AG08396 (cell line): Measurements from ENCODE around the gene WFDC2.

Experiments used
- DNase-seq: peaks from one replicate; pipeline ENCODE4 v3.0.0; 2012; ENCODE audit warnings: low spot score, mixed read lengths

The WFDC2 gene

GRCh38 chr20:45497971-45498494, 28.5 kb downstream of the WFDC2 start:
- DNase-seq = no peak

GRCh38 chr20:45500022-45500421, 30.5 kb downstream of the WFDC2 start:
- DNase-seq = no peak

GRCh38 chr20:45501600-45501999, 32.0 kb downstream of the WFDC2 start:
- no peak for DNase-seq

GRCh38 chr20:45502561-45502960, 33.0 kb downstream of the WFDC2 start:
- no peak for DNase-seq

- no peak for DNase-seq
Observed at GRCh38 chr20:45503403-45503802, 33.9 kb downstream of the WFDC2 start.

- DNase-seq = no peak
Observed at GRCh38 chr20:45506398-45506797, 36.8 kb downstream of the WFDC2 start.

GRCh38 chr20:45507011-45507820, 37.7 kb downstream of the WFDC2 start:
- DNase-seq = no peak

GRCh38 chr20:45508068-45508886, 38.7 kb downstream of the WFDC2 start:
- no peak for DNase-seq

GRCh38 chr20:45509091-45509490, 39.5 kb downstream of the WFDC2 start:
- DNase-seq = no peak

- no peak for DNase-seq
Observed at GRCh38 chr20:45510242-45510862, 40.8 kb downstream of the WFDC2 start.

- no peak for DNase-seq
Observed at GRCh38 chr20:45515147-45515913, 45.8 kb downstream of the WFDC2 start, which contains the start of gene SPINT3. Gene SPINT3 (minus strand): TSS chr20:45515622. CDS start chr20:45515608, 14 bp downstream.

- no peak for DNase-seq
Observed at GRCh38 chr20:45518282-45518681, 48.7 kb downstream of the WFDC2 start.

- no peak for DNase-seq
Observed at GRCh38 chr20:45523821-45524220, 54.3 kb downstream of the WFDC2 start.

GRCh38 chr20:45527294-45527693, 57.7 kb downstream of the WFDC2 start:
- no peak for DNase-seq
